Neural progenitor cell (in vitro differentiated cells): ENCODE measurements around the gene MGAM2.

ENCODE experiments used
- EZH2phosphoT487 ChIP-seq: fragments of 200-600 bp; sonication (generic); IDR thresholded peaks from 2 replicates; pipeline ENCODE4 v1.6.1; 2017; ENCODE audit warnings: antibody characterized with exemption
- TF ChIP-seq, protein P1 (sequence below): fragments of 200-600 bp; sonication (generic); IDR thresholded peaks from 2 replicates; pipeline ENCODE4 v1.5.1; 2017; ENCODE audit warnings: antibody characterized with exemption, mild to moderate bottlenecking

DNA sequence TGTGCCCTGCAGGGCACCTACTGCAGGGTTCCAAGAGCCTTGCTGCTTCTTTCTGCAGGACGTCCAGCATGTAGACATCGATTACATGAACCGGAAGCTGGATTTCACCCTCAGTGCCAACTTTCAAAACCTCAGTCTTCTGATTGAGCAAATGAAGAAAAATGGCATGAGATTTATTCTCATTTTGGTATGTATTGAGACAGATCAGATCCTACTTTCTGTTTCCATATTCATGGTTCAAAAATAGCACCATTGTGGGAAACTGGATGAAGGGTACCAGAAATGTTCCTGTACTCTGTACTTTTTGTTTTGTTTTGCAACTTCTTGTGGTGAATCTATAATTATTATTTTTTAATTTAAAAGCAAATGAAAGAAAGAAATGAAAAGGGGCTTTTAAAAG, 64.1 kb downstream of the MGAM2 start:
- TF ChIP-seq, protein P1, sequence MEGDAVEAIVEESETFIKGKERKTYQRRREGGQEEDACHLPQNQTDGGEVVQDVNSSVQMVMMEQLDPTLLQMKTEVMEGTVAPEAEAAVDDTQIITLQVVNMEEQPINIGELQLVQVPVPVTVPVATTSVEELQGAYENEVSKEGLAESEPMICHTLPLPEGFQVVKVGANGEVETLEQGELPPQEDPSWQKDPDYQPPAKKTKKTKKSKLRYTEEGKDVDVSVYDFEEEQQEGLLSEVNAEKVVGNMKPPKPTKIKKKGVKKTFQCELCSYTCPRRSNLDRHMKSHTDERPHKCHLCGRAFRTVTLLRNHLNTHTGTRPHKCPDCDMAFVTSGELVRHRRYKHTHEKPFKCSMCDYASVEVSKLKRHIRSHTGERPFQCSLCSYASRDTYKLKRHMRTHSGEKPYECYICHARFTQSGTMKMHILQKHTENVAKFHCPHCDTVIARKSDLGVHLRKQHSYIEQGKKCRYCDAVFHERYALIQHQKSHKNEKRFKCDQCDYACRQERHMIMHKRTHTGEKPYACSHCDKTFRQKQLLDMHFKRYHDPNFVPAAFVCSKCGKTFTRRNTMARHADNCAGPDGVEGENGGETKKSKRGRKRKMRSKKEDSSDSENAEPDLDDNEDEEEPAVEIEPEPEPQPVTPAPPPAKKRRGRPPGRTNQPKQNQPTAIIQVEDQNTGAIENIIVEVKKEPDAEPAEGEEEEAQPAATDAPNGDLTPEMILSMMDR = no peak
- no peak for TF ChIP-seq EZH2phosphoT487
